Head of caudate nucleus (tissue), 42 donors: ENCODE measurements around the gene CCDC12.

Experiments
- DNase-seq, 42 donors: peaks; one replicate each; pipeline versions ENCODE4 v3.0.0 to v3.0.0-alpha.2; 2020 to 2021; ENCODE audit warnings: mixed read lengths in 7 of 42
- intact Hi-C: fragments of 100-400 bp; cut with DNase I; formaldehyde crosslinking; loops from one replicate; pipeline ENCODE4 v1.15.0; 2022

Gene CCDC12

GRCh38 chr3:47009225-47010110, 32.9 kb upstream of the CCDC12 start:
- DNase-seq: peak; percentile 77 to 97 (median 92)
- intact Hi-C loops: loop anchor here (10.0 kb wide), 1 partner anchor 155 kb away; the partner anchor contains the start of gene SETD2

- intact Hi-C loops: loop anchor here (10.0 kb wide), 1 partner anchor 156 kb away; the partner anchor contains the start of gene SETD2
- DNase-seq: peak in 2 of 42 donors; percentile 26 to 33
Observed at GRCh38 chr3:47008851-47009224, 32.3 kb upstream of the CCDC12 start.

- DNase-seq: peak in 4 of 42 donors; percentile 9 to 32 (median 19)
- intact Hi-C loops: loop anchor here (10.0 kb wide), 1 partner anchor 156 kb away; the partner anchor contains the start of gene SETD2
Observed at GRCh38 chr3:47008234-47008796, 31.8 kb upstream of the CCDC12 start.

- peak in 7 of 42 donors; percentile 13 to 42 (median 27) for DNase-seq
- intact Hi-C loops: loop anchor here (10.0 kb wide), 1 partner anchor 157 kb away; the partner anchor contains the start of gene SETD2
Observed at GRCh38 chr3:47007482-47008233, 31.1 kb upstream of the CCDC12 start.

- DNase-seq: peak in 4 of 42 donors; percentile 10 to 27 (median 14)
- intact Hi-C loops: loop anchor here (10.0 kb wide), 1 partner anchor 158 kb away; the partner anchor contains the start of gene SETD2
Observed at GRCh38 chr3:47007001-47007400, 30.5 kb upstream of the CCDC12 start.

GRCh38 chr3:47006145-47006651, 29.7 kb upstream of the CCDC12 start:
- peak in 1 of 42 donors; percentile 26 for DNase-seq
- intact Hi-C loops: loop anchor here (10.0 kb wide), 1 partner anchor 159 kb away; the partner anchor contains the start of gene SETD2

GRCh38 chr3:47005212-47006144, 28.9 kb upstream of the CCDC12 start:
- DNase-seq: peak in 6 of 42 donors; percentile 3 to 24 (median 16)
- intact Hi-C loops: loop anchor here (10.0 kb wide), 1 partner anchor 159 kb away; the partner anchor contains the start of gene SETD2

GRCh38 chr3:47004369-47005211, 28.0 kb upstream of the CCDC12 start:
- intact Hi-C loops: loop anchor here (10.0 kb wide), 1 partner anchor 160 kb away; the partner anchor contains the start of gene SETD2
- peak in 5 of 42 donors; percentile 6 to 26 (median 24) for DNase-seq

GRCh38 chr3:47003461-47004368, 27.2 kb upstream of the CCDC12 start:
- peak in 5 of 42 donors; percentile 1 to 31 (median 10) for DNase-seq
- intact Hi-C loops: loop anchor here (10.0 kb wide), 1 partner anchor 161 kb away; the partner anchor contains the start of gene SETD2

- intact Hi-C loops: loop anchor here (10.0 kb wide), 1 partner anchor 162 kb away; the partner anchor contains the start of gene SETD2
- peak in 2 of 42 donors; percentile 3 to 7 for DNase-seq
Observed at GRCh38 chr3:47003056-47003410, 26.5 kb upstream of the CCDC12 start.

- peak in 5 of 42 donors; percentile 1 to 15 (median 7) for DNase-seq
- intact Hi-C loops: loop anchor here (10.0 kb wide), 1 partner anchor 162 kb away; the partner anchor contains the start of gene SETD2
Observed at GRCh38 chr3:47002171-47003055, 25.9 kb upstream of the CCDC12 start.

- intact Hi-C loops: loop anchor here (10.0 kb wide), 1 partner anchor 163 kb away; the partner anchor contains the start of gene SETD2
Observed at GRCh38 chr3:47001731-47002170, 25.2 kb upstream of the CCDC12 start.

GRCh38 chr3:47000922-47001730, 24.6 kb upstream of the CCDC12 start:
- intact Hi-C loops: loop anchor here (10.0 kb wide), 1 partner anchor 164 kb away; the partner anchor contains the start of gene SETD2
- DNase-seq: peak in 2 of 42 donors; percentile 1 to 8

More at GRCh38 chr3:47001731-47002170, 25.2 kb upstream of the CCDC12 start:
- peak in 2 of 42 donors; percentile 4 to 15 for DNase-seq
